Rectal smooth muscle tissue (tissue), 1 donor: Measurements from ENCODE around the gene TSPAN32.
"Not testable (repeated sequence)": the region's sequence is repeated elsewhere in the genome, so short reads cannot be mapped to it uniquely, and the experiment has no call there.

ENCODE experiments used
- H3K27ac ChIP-seq: one replicate; pipeline ENCODE4 v1.7.0; 2013; ENCODE audit warnings: low read depth, low read length, inconsistent platforms
- H3K27me3 ChIP-seq: one replicate; pipeline ENCODE4 v1.7.0; 2013; ENCODE audit warnings: low read length; ENCODE audit not compliant: control insufficient read depth, insufficient read depth
- H3K36me3 ChIP-seq: one replicate; pipeline ENCODE4 v1.7.0; 2013; ENCODE audit warnings: low read length; ENCODE audit not compliant: control insufficient read depth, insufficient read depth
- H3K4me1 ChIP-seq: one replicate; pipeline ENCODE4 v1.7.0; 2013; ENCODE audit warnings: low read length; ENCODE audit not compliant: control insufficient read depth, insufficient read depth
- H3K4me3 ChIP-seq: one replicate; pipeline ENCODE4 v1.7.0; 2013; ENCODE audit warnings: low read length
- H3K9ac ChIP-seq: one replicate; pipeline ENCODE4 v1.7.0; 2013; ENCODE audit warnings: low read length

The TSPAN32 gene

DNA sequence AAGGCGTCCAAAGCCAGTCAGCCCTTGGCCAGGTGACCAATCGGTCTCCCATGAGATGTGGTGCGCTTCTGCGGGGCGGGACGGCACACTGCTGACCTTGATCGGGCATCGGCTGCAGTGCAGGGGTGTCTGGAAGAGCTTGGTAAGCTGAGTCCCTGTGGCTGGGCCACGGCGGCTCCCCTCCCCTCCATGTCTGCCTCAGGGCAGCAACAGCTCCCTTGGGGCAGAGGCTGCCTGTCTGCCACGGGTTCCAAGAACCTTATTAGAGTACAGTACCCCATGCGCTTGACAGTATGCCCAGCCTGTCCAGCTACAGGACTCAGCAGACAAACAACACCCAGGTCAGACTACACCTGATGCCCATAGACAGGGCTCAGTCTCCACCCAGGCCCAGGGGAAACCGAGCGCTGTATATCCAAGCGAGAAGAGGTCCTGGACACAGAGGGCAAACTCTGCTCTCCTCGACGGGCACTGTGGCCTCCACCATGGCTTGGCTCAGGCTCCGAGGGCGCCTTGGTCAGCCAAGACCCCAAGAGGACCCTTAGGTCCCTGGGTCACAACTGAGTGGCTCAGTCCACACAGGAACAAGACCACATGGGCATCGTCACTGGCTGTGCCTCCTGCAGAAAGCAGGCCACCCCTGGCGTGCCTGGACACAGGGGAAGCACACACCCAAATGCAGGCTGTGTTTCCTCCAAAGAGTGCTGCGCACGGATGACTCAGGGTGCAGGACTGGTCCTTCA, 18.9 kb downstream of the TSPAN32 start:
- Histone ChIP-seq H3K4me1 (no peaks in the 10 kb centered on the region), H3K27me3 (no peaks in the 10 kb centered on the region), H3K9ac (no peak overlapping the region), H3K4me3 (no peak overlapping the region), H3K36me3 (no peaks in the 10 kb centered on the region), H3K27ac (no peak overlapping the region)

DNA sequence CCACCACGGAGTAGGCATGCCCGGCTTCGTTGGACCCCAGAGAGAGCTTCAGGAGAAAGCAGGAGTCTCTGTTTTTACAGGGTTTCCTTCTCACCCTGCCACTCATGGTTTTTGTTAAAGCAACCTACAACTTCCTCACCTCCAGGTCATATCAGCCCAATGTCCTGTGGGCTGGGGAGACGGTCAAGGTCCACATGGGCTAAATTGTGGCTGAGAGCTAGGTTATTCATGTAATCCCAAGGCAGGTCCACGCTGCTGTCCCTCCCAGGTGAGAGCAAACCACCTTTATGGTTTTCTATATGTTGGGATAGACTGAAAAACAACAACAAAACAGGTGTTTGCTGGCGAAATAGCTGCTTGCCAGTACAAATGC, 19.5 kb downstream of the TSPAN32 start:
- no peak overlapping the region for H3K9ac ChIP-seq
- H3K4me3 ChIP-seq = no peak overlapping the region
- H3K36me3 ChIP-seq = no peaks in the 10 kb centered on the region
- no peaks in the 10 kb centered on the region for H3K4me1 ChIP-seq
- no peak overlapping the region for H3K27ac ChIP-seq
- H3K27me3 ChIP-seq = no peaks in the 10 kb centered on the region

DNA sequence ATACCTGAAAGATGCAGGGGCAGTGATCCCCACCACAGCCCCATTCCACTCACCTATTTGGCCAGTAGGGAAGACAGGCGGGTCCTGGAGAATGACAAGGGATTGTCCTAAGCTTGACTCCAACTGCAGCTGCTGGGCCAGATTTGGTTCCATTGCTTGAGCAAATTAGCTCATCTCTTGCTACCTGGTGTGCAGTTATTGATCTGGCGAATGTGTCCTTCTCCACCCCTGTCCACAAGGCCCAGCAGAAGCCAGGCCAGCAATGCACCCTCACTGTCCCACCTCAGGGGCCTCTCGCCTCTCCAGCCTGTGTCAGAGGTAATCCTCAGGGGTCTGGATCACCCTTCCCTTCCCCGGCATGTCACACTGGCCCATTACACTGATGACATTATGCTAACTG, 23.3 kb downstream of the TSPAN32 start:
- no peak overlapping the region for H3K4me3 ChIP-seq
- H3K27me3 ChIP-seq = no peaks in the 10 kb centered on the region
- H3K9ac ChIP-seq = no peak overlapping the region
- no peak overlapping the region for H3K27ac ChIP-seq
- H3K4me1 ChIP-seq = no peaks in the 10 kb centered on the region
- no peaks in the 10 kb centered on the region for H3K36me3 ChIP-seq

DNA sequence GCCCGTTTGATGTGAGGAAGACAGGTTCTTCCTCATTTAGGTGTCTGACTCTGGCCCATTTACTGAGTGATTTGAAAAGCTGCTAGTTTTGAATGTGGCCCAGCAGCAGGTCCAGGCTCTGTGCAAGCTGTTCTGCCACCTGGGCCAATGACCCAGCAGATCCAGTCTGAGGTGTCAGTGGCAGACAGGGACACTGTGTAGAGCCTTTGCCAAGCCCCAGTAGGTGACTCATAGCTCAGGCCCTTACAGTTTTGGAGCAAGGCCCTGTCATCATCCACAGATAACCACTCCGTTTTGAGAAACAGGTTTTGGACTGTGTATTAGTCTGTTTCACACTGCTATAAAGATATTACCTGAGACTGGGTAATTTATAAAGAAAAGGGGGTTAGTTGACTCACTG, 23.9 kb downstream of the TSPAN32 start:
- no peak overlapping the region for H3K9ac ChIP-seq
- no peak overlapping the region for H3K27ac ChIP-seq
- no peaks in the 10 kb centered on the region for H3K4me1 ChIP-seq
- no peaks in the 10 kb centered on the region for H3K36me3 ChIP-seq
- no peaks in the 10 kb centered on the region for H3K27me3 ChIP-seq
- no peak overlapping the region for H3K4me3 ChIP-seq

DNA sequence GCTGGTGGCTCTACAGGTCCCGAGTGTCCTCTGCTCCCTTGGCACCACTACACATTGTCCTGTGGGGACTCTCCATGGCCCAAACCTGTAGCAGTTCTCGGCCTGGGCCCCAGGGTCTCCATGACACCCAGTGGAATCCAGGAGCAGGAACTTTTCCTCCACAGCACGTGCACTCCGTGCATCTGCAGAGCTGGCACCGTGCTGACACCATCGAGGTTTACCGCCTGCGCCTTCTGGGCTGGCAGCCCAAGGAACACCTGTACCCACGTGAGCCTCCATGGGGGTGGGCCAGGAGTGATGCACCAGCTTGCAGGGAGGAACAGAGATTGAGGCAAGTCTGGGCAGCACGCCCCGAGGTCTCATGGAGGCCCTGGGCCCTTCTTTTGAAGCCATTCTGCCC, 25.2 kb downstream of the TSPAN32 start:
- Histone ChIP-seq H3K9ac (no peak overlapping the region), H3K4me1 (no peaks in the 10 kb centered on the region), H3K4me3 (no peak overlapping the region), H3K27ac (no peak overlapping the region), H3K36me3 (no peaks in the 10 kb centered on the region), H3K27me3 (no peaks in the 10 kb centered on the region)

DNA sequence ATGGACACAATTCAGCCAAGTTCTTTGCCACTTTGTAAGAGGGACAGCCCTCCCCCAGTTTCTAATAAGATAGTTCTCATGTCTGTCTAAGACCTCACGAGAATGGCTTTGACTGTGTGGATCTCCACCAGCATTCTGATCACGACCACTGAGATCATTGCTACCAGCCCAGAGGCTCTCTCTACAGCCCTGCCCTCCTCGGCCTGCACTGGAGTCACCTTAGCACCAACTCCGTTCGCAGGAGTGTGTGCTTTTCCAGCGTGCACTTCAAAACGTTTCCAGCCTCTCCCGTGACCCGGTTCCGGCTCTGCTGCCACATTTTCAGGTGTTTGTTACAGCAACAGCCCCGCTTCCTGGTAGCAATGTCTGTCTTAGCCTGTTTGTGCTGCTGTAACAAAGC, 26.2 kb downstream of the TSPAN32 start:
- Histone ChIP-seq H3K4me1 (no peaks in the 10 kb centered on the region), H3K36me3 (no peaks in the 10 kb centered on the region), H3K27me3 (no peaks in the 10 kb centered on the region), H3K9ac (no peak overlapping the region), H3K4me3 (no peak overlapping the region), H3K27ac (no peak overlapping the region)

DNA sequence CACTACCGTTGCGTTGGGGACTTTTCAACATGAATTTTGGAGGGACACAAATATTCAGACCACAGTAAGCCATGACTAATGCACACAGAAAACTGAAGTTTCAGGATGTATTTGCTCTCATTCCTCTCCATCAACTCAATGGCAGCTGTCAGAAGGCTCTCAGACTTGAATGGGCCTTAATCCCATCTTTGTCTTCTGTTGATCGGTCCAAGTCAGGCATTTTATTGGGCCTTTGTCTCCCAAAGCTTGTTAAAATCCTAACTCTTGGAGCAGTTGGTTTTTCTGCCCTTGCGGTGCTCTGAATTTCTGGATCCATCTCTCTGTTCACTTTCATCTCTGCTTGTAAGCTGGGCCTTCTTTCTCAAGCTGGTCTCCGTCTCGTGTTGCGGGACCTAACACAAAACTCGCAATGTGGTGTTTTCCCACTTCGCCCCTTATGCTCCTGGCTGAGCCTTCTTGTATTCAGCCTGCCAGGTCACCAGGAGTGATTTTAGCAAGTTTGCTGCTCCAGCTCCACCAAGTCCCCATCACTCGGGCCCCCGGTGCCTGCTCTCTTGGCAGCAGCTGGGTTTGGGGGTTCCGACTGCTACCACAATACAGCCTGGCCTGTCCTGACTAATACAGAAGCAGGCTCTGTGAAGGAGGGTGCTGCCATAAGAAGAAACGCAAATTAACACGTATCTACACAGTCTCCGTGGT, 27.0 kb downstream of the TSPAN32 start:
- H3K27ac ChIP-seq = no peak overlapping the region
- H3K9ac ChIP-seq = no peak overlapping the region
- H3K36me3 ChIP-seq = no peaks in the 10 kb centered on the region
- no peaks in the 10 kb centered on the region for H3K4me1 ChIP-seq
- H3K4me3 ChIP-seq = no peak overlapping the region
- H3K27me3 ChIP-seq = no peaks in the 10 kb centered on the region

DNA sequence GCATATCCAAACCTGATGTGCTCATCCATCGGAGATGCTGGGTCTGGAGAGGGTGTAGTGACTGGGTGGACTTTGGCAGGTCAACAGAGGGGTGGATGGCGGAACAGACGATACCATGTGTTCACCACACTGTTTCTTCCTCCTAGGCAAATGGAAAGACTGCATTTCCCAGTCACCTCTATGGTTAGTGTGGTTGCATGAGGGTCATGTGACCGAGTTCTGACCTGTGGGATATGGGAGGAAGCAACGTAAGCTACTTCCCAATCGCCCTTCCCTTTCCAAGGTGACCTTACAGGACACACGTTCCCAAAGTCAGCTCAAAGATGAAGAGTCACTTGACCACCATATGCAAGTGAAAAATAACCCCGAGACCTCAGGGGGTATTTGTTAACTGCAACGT, 27.7 kb downstream of the TSPAN32 start:
- no peak overlapping the region for H3K9ac ChIP-seq
- H3K36me3 ChIP-seq = no peaks in the 10 kb centered on the region
- no peaks in the 10 kb centered on the region for H3K4me1 ChIP-seq
- H3K27me3 ChIP-seq = no peaks in the 10 kb centered on the region
- H3K4me3 ChIP-seq = no peak overlapping the region
- no peak overlapping the region for H3K27ac ChIP-seq

DNA sequence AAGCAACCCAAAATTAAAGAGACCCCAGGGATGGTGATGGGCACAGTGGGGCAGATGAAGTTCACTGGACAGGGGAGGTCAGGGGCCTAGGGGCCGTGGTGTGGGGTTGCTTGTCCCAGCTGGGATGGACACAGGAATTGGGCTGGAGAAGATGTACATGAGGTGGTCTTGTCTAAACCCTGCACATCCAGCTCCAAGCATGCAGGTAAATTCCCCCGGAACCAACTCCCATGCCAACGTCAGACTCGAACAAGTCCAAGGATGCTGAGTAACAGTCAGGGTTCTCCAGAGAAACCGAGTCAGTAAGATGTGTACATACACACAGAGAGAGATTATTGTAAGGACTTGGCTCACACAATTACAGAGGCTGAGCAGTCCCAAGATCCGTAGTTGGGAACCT, 28.9 kb downstream of the TSPAN32 start:
- no peak overlapping the region for H3K27ac ChIP-seq
- H3K27me3 ChIP-seq = no peaks in the 10 kb centered on the region
- no peaks in the 10 kb centered on the region for H3K4me1 ChIP-seq
- H3K4me3 ChIP-seq = no peak overlapping the region
- H3K9ac ChIP-seq = no peak overlapping the region
- no peaks in the 10 kb centered on the region for H3K36me3 ChIP-seq

DNA sequence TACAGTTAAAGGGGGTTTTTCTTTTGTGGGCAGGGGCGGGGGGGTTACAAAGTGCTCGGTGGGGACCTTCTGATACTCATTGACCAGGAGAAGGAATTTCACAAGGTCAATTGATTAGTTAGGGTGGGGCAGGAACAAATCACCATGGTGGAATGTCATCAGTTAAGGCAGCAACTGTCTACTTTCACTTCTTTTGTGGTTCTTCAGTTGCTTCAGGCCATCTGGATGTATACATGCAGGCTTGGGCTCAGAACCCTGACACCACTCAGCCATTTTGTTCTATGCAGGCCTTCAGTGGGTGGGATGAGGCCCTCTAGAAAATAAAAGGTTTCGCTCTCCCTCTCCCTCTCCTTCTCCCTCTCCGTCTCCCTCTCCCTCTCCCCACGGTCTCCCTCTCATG, 29.6 kb downstream of the TSPAN32 start:
- Histone ChIP-seq H3K27ac (no peak overlapping the region), H3K4me3 (no peak overlapping the region), H3K9ac (no peak overlapping the region), H3K27me3 (no peaks in the 10 kb centered on the region), H3K4me1 (no peaks in the 10 kb centered on the region), H3K36me3 (no peaks in the 10 kb centered on the region)

DNA sequence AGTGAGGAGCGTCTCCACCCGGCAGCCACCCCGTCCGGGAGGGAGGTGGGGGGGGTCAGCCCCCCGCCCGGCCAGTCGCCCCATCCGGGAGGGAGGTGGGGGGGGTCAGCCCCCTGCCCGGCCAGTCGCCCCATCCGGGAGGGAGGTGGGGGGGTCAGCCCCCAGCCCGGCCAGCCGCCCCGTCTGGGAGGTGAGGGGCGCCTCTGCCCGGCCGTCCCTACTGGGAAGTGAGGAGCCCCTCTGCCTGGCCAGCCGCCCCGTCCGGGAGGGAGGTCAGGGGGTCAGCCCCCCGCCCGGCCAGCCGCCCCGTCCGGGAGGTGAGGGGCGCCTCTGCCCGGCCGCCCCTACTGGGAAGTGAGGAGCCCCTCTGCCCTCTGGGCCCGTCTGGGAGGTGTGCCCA, 30.8 kb downstream of the TSPAN32 start:
- H3K4me1 ChIP-seq, H3K27me3 ChIP-seq, H3K4me3 ChIP-seq, H3K9ac ChIP-seq, H3K27ac ChIP-seq, H3K36me3 ChIP-seq: not testable (repeated sequence)

DNA sequence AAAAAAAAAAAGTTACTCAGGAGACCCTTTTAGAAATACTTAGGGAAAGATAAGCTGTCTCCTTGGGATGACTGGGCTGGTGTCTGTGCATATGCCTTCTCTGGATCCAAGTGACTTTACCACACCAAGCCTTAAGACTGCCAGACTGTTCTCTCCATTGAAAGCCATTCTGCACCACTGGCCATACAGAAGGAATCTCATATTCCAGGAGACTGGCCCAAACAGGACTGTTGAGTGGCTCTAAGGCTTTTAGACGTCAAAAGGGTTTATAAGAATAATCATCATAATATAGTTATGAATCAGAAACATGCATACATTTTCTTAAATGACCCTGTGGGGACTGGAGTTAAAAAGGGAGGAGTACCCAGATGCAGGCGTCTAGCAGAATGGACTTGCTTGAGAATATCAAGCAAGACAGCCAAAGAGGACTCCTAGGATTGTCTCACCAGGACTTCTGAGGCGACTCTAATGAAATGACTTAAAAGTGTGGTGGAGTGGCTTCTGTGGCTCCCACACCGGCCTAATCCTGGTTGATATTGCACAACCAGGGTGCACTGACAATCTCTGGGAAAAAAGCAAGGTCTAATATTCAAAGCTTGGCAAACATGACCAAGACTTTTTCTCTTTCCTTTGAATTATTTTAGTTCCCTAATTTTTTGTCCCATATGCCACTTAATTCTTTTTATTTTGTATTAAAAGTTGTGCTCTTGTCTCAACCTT, 31.8 kb downstream of the TSPAN32 start:
- H3K4me1 ChIP-seq, H3K27me3 ChIP-seq, H3K9ac ChIP-seq, H3K27ac ChIP-seq, H3K4me3 ChIP-seq, H3K36me3 ChIP-seq: not testable (repeated sequence)

DNA sequence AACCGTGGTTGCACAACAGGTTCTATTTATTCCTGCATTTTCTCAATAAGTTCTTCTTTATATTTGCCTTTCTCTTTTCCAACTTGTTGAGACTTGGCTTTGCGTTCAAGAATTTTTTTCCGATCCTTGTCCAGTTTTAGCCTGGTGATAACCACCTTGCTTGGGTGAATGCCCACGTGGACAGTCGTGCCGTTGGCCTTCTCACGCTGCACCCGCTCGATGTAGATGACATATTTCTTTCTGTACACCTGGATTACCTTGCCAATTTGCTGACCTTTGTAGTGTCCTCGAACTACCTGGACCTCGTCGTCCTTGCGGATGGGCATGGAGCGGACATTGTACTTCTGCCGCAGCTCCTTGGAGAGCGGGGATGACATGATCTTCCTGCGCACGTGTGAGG, 33.5 kb downstream of the TSPAN32 start:
- not testable (repeated sequence) for H3K27ac ChIP-seq, H3K4me3 ChIP-seq, H3K9ac ChIP-seq, H3K27me3 ChIP-seq, H3K4me1 ChIP-seq, H3K36me3 ChIP-seq
